ENCODE measurements around the gene SIX1.
A peak's percentile ranks its signal among the peaks of the same experiment; 100 is the strongest.

Gene SIX1

GRCh38 chr14:60655119-60655897, 6.0 kb upstream of the SIX1 start:
- DNase-seq = peak in 1 of 2 donors; percentile 44

- DNase-seq = no peak
Measured at GRCh38 chr14:60654334-60654821, 5.1 kb upstream of the SIX1 start.

DNA sequence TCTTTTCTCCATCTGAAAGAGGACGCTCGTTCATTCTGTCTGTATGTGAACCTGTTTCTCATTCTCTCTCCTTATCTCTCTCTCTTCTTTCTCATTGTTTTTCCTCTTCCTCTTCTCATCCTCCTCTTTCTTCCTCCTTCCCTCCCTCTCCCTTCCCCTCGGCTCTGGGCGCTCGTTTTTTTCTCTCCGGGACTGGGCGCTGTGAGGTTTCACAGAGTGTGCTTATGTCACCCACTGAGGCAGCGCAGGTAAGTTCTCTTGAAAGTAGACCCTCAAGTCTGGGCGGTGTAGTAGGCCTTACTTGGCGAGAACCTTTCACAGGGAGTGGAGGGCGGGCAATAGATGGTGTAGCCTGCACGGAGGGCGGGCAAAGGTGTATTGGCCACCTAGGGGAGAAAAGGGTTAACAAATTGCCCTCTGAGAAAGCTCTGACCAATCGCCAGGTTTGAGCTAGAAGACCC, 4.5 kb upstream of the SIX1 start:
- no peak for DNase-seq

GRCh38 chr14:60652674-60653651, 3.7 kb upstream of the SIX1 start:
- DNase-seq = no peak

GRCh38 chr14:60651796-60652673, 2.8 kb upstream of the SIX1 start:
- no peak for DNase-seq

DNA sequence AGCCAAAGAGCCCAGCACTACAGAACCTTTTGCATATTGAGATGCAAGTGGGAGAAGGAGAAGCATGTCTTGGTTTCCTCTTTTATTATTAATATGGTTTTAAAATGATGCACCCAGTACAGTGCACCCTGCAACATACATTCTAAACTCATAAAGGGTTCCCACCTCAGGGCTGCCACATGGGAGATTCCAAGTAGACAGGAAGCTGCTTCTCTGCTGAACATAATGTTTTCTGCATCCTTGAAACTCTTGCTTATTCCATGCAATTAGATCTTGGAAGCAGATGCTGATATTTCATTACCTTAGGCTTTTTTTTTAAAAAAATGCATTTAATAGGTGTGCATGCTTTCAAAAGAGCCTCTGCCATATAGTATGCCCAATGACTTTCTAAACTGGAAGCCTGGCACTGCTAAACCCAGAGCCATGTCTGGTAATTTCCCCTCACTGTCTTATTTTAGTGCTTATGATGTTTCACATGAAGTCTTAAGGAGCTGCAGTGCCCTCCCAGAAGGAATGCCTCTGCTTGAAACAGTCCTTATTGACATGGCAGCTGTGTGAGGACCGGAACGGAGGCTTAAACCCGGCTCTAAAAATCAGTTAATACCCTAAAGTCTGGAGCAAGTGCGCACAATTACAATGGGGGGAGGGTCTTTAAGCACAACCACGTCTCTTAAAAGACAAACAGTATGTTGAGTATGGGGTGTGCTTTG, 2.0 kb upstream of the SIX1 start:
- no peak for DNase-seq

DNA sequence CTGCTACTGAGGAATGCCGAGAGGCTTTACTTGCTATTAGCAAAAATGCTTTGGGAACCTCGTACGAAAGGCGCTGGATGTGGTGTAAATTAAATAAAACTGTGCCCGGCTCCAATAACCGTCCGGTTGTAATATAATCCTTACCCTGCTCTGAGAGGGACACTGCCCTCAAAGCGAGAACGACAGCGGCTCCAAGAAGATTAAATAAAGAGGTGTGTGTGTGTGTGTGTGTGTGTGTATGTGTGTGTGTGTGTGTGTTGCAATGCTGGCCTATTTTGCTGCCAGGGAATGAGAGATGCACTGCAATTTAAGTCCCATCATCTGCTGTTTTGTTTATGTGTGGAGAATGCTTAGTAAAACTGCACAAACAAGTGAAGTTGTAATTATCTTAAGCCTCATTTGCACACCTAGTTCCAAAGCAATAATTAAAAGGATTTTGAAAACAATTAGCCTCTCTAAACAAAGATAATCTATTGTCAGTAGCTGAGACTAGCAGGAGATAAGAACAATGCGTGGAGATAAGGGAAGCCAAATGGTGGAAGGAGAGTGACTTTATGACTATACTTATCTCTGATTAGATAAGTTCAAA, 1.2 kb upstream of the SIX1 start:
- DNase-seq = no peak

DNA sequence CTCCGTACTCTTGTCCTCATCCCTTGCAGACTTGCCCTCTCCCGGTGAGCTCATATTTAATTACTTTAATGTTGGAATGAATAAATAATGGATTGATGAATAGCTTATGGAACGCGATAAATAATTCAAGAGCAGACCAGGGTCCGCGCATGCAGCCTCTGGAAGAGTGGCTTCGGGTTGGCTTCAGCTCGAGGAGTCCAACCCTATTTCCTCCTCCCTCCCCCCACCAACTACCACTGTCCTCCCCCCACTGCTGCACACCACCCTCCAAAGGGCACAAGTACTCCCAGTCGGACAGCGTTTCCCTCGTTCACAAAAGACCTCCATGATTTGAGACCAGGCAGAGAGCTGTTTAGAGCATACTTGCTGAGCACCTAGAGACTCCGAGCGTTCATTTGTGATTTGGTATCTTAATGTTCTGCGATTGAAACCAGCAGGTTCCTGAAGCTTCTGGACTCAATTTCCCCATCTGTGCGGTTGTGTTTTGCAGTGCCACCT, 647 bp upstream of the SIX1 start:
- DNase-seq = no peak

DNA sequence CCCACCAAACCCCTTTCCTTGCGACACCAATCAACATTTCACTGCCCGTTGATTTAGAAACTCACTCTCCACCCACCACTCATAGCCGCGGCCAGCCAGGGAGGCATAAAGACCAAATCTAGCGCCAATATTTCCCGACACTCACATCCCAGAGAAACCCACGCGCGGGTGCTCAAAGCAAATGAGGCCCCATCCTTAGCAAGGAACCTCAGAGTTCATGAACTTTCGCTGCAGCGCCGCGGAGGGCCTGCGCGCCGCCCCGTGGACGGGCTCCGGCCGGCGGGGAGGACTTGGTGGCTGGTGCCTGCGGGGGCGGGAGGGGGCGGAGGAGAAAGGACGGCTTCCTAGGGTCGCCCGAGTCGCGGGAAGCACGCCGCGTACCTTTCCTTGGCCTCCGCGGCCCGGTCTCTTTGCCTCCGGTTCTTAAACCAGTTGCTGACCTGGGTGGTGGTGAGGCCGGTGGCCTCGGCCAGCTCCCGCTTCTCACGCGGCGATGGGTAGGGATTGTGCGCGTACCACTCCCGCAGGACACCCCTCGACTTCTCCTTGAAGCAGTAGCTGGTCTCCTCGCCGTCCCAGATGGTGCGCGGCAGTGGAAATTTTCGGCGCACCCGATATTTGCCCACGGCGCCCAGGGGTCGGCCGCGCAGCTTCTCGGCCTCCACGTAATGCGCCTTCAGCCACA, 886 bp downstream of the SIX1 start:
- no peak for DNase-seq

- no peak for DNase-seq
Measured at GRCh38 chr14:60647837-60648248, 1.4 kb downstream of the SIX1 start.

DNA sequence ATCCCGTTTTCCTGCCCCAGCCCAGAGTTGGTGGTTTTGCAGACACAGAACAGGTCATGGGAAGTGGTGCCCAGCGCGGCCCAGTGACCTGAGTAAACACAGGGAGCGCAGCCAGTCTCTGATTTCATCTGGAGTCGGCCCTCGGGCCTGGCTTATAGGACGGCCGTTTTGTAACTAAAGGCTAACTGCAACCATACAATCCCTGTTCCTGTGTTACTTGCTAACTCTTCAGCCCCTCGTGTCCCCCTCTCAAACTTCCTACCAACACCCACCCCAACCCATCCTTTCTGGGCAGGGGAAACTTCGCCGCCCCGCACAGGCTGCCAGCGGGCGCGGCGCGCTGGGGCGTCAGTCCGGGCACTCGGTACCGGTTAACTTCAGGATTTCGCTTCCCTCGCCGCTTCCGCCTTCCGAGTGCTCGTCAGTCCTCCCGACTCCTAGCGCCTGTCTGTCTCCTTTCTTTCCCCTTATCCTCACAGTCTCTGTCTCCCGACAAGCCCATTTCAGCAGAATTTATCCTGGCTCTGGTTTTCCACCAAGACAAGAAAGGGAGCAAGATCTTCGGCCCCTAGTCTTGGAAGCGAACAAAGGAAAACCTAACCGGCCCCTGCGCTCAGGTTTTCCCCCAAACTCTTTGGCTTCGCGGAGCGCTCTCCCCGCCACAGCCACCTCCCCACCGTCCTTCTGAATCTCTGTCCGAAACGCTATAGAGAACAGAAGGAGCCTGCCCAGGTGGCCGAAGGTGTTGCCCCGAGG, 2.0 kb downstream of the SIX1 start:
- peak; percentile 24 to 36 for DNase-seq

- DNase-seq = no peak
Measured at GRCh38 chr14:60646226-60646818, 3.0 kb downstream of the SIX1 start.

DNA sequence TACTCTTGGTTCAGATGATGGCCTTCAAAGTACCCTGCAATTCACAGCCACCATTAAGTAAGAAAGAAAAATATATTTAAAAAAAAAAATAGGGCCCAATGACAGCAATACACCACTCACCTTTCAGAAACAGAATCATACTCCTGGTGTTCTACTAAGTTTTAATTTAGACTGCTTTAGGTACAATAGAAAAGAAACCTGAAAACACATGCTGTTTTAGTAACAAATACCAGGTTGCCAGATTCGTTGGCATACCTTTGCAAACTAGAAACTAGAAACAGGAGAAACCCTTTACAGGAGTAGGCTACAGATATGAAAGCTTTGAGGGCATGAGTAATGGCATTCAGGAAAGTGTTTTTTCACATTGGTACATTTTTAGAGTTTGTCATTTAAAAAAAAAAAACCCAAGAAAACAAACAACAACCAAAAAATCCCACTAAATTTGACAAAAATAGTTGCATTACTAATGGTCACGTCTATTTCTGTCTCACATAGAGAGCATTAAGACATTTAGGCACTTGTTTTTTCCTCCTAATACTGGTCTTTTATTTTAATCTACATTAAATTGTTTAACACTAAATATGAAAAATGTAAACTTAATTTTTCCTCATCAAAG, 4.0 kb downstream of the SIX1 start:
- no peak for DNase-seq

- DNase-seq = no peak
Measured at GRCh38 chr14:60644666-60645065, 4.6 kb downstream of the SIX1 start.

GRCh38 chr14:60643463-60644314, 5.6 kb downstream of the SIX1 start:
- no peak for DNase-seq

GRCh38 chr14:60643141-60643462, 6.2 kb downstream of the SIX1 start:
- no peak for DNase-seq

DNA sequence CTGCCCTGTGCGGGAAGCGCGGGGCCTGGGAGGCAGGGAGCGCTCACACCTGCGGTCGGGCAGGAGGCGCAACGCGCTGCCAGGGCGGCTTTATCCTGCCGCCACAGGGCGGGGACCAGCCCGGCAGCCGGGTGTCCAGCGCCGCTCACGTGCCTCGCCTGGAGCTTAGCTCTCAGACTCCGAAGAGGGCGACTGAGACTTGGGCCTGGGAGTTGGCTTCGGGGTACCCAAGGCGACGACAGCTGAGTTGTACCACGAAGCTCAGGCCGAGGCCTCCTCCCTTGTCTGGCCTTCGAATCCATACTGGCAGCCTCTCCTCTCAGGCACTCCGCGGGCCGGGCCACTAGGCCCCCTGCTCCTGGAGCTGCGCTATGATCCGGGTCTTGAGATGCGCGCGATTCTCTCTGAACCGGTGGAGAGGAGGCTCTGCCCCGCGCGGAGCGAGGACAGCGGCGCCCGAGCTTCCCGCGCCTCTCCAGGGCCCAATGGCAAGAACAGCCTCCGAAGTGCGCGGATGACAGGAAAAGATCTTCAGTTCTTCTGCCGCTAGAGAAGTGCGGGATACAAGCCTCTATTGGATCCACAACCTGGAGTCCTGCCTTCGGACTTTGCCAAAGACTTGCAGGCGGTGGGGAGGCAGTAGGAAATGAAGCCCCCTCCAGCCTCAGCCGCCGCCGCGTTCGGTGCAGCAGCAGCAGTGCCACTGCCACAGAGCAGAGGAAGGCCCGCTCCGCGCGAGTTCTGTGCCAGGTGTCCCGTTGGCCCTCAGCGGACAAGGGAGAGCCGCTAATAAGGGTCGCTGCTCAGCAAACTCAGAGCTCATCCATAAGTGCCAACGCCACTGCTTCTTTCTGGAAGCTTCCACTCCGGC, 6.8 kb downstream of the SIX1 start:
- DNase-seq = no peak
